ENCODE results near the gene PKLR. TPM values are rescaled to one million over a fixed set of nuclear protein-coding genes. Genes with fewer than 3 reads are reported as not detected.

PKLR gene
- polyA plus RNA-seq, 1 donor from 2014 or later: not detected

DNA sequence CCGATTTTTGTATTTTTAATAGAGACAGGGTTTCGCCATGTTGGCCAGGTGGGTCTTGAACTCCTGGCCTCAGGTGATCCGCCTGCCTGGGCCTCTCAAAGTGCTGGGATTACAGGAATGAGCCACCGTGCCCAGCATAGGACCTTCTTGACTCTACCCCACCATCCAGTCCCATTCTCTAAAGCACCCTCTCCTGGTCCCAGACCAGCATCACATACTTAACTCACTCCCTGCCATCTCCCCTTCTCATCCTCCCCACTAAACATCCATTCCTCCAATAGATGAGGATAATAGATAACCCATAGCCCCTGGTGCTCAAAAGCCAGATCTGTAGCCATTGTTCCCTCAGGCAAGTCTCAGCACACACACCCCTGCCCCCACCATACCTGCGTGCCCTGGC lies 48.0 kb downstream of the PKLR start:
- Histone ChIP-seq H3K4me2 (ENCODE audit: low read length) (no peak overlapping the region), H3K27me3 (ENCODE audit: insufficient read depth, low read depth, low read length) (no peaks in the 10 kb centered on the region), H3K4me3 (ENCODE audit: low read length) (peak overlapping the region; percentile 94), H3K79me2 (replicated peaks; ENCODE audit: insufficient read depth, low read length) (peaks cover 8% of the 10 kb centered on the region), H3K36me3 (ENCODE audit: insufficient read depth, low read length) (no peaks in the 10 kb centered on the region), H4K20me1 (ENCODE audit: insufficient read depth) (no peaks in the 10 kb centered on the region), H3K9me2 (ENCODE audit: insufficient read depth, low read length) (no peaks in the 10 kb centered on the region), H2AFZ (ENCODE audit: low read depth, low read length) (no peak overlapping the region), H3F3A (ENCODE audit: insufficient read depth, low read length, poor library complexity, severe bottlenecking) (no peaks in the 10 kb centered on the region), H3K9me3 (ENCODE audit: low read length) (no peaks in the 10 kb centered on the region), H3K9ac (ENCODE audit: low read length) (peak overlapping the region; percentile 91), H3K27ac (ENCODE audit: low read length) (no peak overlapping the region)
- TF ChIP-seq, protein P1, sequence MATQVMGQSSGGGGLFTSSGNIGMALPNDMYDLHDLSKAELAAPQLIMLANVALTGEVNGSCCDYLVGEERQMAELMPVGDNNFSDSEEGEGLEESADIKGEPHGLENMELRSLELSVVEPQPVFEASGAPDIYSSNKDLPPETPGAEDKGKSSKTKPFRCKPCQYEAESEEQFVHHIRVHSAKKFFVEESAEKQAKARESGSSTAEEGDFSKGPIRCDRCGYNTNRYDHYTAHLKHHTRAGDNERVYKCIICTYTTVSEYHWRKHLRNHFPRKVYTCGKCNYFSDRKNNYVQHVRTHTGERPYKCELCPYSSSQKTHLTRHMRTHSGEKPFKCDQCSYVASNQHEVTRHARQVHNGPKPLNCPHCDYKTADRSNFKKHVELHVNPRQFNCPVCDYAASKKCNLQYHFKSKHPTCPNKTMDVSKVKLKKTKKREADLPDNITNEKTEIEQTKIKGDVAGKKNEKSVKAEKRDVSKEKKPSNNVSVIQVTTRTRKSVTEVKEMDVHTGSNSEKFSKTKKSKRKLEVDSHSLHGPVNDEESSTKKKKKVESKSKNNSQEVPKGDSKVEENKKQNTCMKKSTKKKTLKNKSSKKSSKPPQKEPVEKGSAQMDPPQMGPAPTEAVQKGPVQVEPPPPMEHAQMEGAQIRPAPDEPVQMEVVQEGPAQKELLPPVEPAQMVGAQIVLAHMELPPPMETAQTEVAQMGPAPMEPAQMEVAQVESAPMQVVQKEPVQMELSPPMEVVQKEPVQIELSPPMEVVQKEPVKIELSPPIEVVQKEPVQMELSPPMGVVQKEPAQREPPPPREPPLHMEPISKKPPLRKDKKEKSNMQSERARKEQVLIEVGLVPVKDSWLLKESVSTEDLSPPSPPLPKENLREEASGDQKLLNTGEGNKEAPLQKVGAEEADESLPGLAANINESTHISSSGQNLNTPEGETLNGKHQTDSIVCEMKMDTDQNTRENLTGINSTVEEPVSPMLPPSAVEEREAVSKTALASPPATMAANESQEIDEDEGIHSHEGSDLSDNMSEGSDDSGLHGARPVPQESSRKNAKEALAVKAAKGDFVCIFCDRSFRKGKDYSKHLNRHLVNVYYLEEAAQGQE (IDR thresholded peaks at IDR 0.05; ENCODE audit: borderline replicate concordance): no peak
- TF ChIP-seq EP300 (conservative IDR thresholded peaks at IDR 0.05; ENCODE audit: poor library complexity, severe bottlenecking): no peak
- TF ChIP-seq, protein P2, sequence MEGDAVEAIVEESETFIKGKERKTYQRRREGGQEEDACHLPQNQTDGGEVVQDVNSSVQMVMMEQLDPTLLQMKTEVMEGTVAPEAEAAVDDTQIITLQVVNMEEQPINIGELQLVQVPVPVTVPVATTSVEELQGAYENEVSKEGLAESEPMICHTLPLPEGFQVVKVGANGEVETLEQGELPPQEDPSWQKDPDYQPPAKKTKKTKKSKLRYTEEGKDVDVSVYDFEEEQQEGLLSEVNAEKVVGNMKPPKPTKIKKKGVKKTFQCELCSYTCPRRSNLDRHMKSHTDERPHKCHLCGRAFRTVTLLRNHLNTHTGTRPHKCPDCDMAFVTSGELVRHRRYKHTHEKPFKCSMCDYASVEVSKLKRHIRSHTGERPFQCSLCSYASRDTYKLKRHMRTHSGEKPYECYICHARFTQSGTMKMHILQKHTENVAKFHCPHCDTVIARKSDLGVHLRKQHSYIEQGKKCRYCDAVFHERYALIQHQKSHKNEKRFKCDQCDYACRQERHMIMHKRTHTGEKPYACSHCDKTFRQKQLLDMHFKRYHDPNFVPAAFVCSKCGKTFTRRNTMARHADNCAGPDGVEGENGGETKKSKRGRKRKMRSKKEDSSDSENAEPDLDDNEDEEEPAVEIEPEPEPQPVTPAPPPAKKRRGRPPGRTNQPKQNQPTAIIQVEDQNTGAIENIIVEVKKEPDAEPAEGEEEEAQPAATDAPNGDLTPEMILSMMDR (IDR thresholded peaks at IDR 0.05; ENCODE audit: poor library complexity, severe bottlenecking): no peak
- no peak for TF ChIP-seq TAF1 (IDR thresholded peaks at IDR 0.05; ENCODE audit: low read depth)
- TF ChIP-seq POLR2AphosphoS5 (IDR thresholded peaks at IDR 0.05): no peak
- TF ChIP-seq RAD21 (conservative IDR thresholded peaks at IDR 0.05): no peak
- no peak for TF ChIP-seq EZH2 (IDR thresholded peaks at IDR 0.05; ENCODE audit: borderline replicate concordance, insufficient read depth, low read length, poor library complexity, severe bottlenecking)
- no peak for TF ChIP-seq MXI1 (conservative IDR thresholded peaks at IDR 0.05; ENCODE audit: poor library complexity, severe bottlenecking)
- no peak for TF ChIP-seq SMC3 (conservative IDR thresholded peaks at IDR 0.05; ENCODE audit: poor library complexity)

DNA sequence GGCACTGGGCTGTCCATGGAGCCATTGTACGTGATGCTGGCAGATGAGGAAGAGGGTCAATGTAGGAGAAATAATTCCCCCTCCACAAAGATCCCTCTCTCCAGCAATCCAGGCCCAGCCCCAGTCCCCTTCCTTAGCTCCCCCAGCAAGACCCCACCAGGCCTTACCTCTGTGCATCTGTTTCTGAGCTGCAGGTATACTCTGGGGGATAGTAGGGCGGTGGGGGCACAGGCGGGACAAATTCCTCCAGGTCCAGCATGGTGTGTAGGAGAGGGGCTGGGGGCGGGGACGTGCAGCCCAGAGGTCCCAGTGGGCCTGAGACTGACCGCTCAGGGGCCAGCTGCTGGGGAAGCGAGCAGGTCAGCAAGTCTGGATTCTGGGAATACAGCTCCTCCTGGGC lies 49.7 kb downstream of the PKLR start:
- no peaks in the 10 kb centered on the region for H3K9me2 ChIP-seq (ENCODE audit: insufficient read depth, low read length)
- H3K36me3 ChIP-seq (ENCODE audit: insufficient read depth, low read length): no peaks in the 10 kb centered on the region
- no peaks in the 10 kb centered on the region for H4K20me1 ChIP-seq (ENCODE audit: insufficient read depth)
- H3K4me3 ChIP-seq (ENCODE audit: low read length): no peak overlapping the region
- peaks cover 8% of the 10 kb centered on the region for H3K79me2 ChIP-seq (replicated peaks; ENCODE audit: insufficient read depth, low read length)
- H2AFZ ChIP-seq (ENCODE audit: low read depth, low read length): no peak overlapping the region
- no peak overlapping the region for H3K27ac ChIP-seq (ENCODE audit: low read length)
- no peaks in the 10 kb centered on the region for H3K27me3 ChIP-seq (ENCODE audit: insufficient read depth, low read depth, low read length)
- H3K9me3 ChIP-seq (ENCODE audit: low read length): no peaks in the 10 kb centered on the region
- TF ChIP-seq MXI1 (conservative IDR thresholded peaks at IDR 0.05; ENCODE audit: poor library complexity, severe bottlenecking) (no peak), EZH2 (IDR thresholded peaks at IDR 0.05; ENCODE audit: borderline replicate concordance, insufficient read depth, low read length, poor library complexity, severe bottlenecking) (no peak), EP300 (conservative IDR thresholded peaks at IDR 0.05; ENCODE audit: poor library complexity, severe bottlenecking) (no peak), SMC3 (conservative IDR thresholded peaks at IDR 0.05; ENCODE audit: poor library complexity) (no peak), TAF1 (IDR thresholded peaks at IDR 0.05; ENCODE audit: low read depth) (no peak), RAD21 (conservative IDR thresholded peaks at IDR 0.05) (no peak), POLR2AphosphoS5 (IDR thresholded peaks at IDR 0.05) (no peak)
- TF ChIP-seq, protein P1 (IDR thresholded peaks at IDR 0.05; ENCODE audit: borderline replicate concordance): no peak
- TF ChIP-seq, protein P2 (IDR thresholded peaks at IDR 0.05; ENCODE audit: poor library complexity, severe bottlenecking): no peak
- no peak overlapping the region for H3K9ac ChIP-seq (ENCODE audit: low read length)
- no peak overlapping the region for H3K4me2 ChIP-seq (ENCODE audit: low read length)
- no peaks in the 10 kb centered on the region for H3F3A ChIP-seq (ENCODE audit: insufficient read depth, low read length, poor library complexity, severe bottlenecking)

Data from neural cell (in vitro differentiated cells).